T-cell (primary cell): ENCODE measurements around the gene TSHR. TPM values are rescaled to one million over a fixed set of nuclear protein-coding genes. Genes with fewer than 3 reads are reported as not detected.
"Not testable (repeated sequence)": the region's sequence is repeated elsewhere in the genome, so short reads cannot be mapped to it uniquely, and the experiment has no call there.

Experiments
- ATAC-seq, 4 experiments: fragments of 200-7000 bp in 3 of 4; fragments of 150-1000 bp in 1 of 4; cut with Tn5 transposase; replicated peaks in 1 of 4; 1 replicate in 3 of 4; 2 replicates in 1 of 4; pipeline ENCODE4 v1.10.0; 2021; ENCODE audit warnings: moderate library complexity in 3 of 4, mild to moderate bottlenecking in 2 of 4, moderate number of reproducible peaks in 1 of 4
- CTCF ChIA-PET, 2 donors: fragments of 300-600 bp; sonication (Branson Sonifier 250); formaldehyde crosslinking; loops; one replicate each; lab custom pipeline; 2022; ENCODE audit warnings: antibody characterized with exemption in 2 of 2; lab: Charles Lee
- POLR2A ChIA-PET, 2 donors: fragments of 300-600 bp; sonication (Branson Sonifier 250); formaldehyde crosslinking; loops; one replicate each; lab custom pipeline; 2022; ENCODE audit warnings: antibody characterized with exemption in 2 of 2; lab: Charles Lee
- DNase-seq, 35 experiments: peaks; one replicate each; pipeline versions ENCODE4 v3.0.0 to v3.0.0-alpha.2; 2013 to 2023
- H3K27ac ChIP-seq: one replicate; pipeline ENCODE4 v1.5.1; 2013; ENCODE audit warnings: low read length
- H3K27me3 ChIP-seq, 2 experiments: replicated peaks in 1 of 2; 1 replicate in 1 of 2; 2 replicates in 1 of 2; pipeline versions ENCODE4 v1.6.1 to v1.7.0; 2013; ENCODE audit warnings: low read length in 1 of 2, mixed read lengths in 1 of 2; ENCODE audit not compliant: control insufficient read depth in 2 of 2, insufficient read depth in 2 of 2; ENCODE audit errors: extremely low read depth in 1 of 2
- H3K36me3 ChIP-seq, 2 donors: 1 replicate in 1 of 2; 2 replicates in 1 of 2; pipeline versions ENCODE4 v1.6.1 to v1.7.0; 2013; ENCODE audit warnings: low read length in 1 of 2; ENCODE audit not compliant: control insufficient read depth in 2 of 2, insufficient read depth in 1 of 2; ENCODE audit errors: extremely low read depth in 1 of 2
- H3K4me1 ChIP-seq, 2 experiments: 1 replicate in 1 of 2; 2 replicates in 1 of 2; pipeline versions ENCODE4 v1.6.1 to v1.7.0; 2013; ENCODE audit warnings: low read length in 2 of 2, mixed read lengths in 1 of 2; ENCODE audit not compliant: insufficient read depth in 2 of 2, control insufficient read depth in 1 of 2; ENCODE audit errors: extremely low read depth in 1 of 2
- H3K4me3 ChIP-seq, 2 donors: 1 replicate in 1 of 2; 2 replicates in 1 of 2; pipeline versions ENCODE4 v1.5.1 to v1.7.0; 2013; ENCODE audit warnings: mild to moderate bottlenecking in 2 of 2, low read length in 1 of 2, moderate library complexity in 1 of 2; ENCODE audit not compliant: control insufficient read depth in 1 of 2; ENCODE audit errors: extremely low read depth in 1 of 2
- H3K9me3 ChIP-seq: 2 replicates; pipeline ENCODE4 v1.7.0; 2013
- H3K27ac Mint-ChIP-seq, 2 donors: one replicate each; pipeline ENCODE4 v1.8.0; 2020 to 2021; ENCODE audit warnings: mild to moderate bottlenecking in 2 of 2, mixed read lengths in 2 of 2
- H3K27me3 Mint-ChIP-seq, 2 donors: one replicate each; pipeline ENCODE4 v1.8.0; 2021 to 2022; ENCODE audit warnings: mixed read lengths in 2 of 2
- H3K36me3 Mint-ChIP-seq: one replicate; pipeline ENCODE4 v1.8.0; 2021; ENCODE audit warnings: mixed read lengths
- H3K4me1 Mint-ChIP-seq, 3 donors: one replicate each; pipeline ENCODE4 v1.8.0; 2020 to 2022; ENCODE audit warnings: mixed read lengths in 3 of 3, mild to moderate bottlenecking in 1 of 3
- H3K4me3 Mint-ChIP-seq, 3 donors: one replicate each; pipeline ENCODE4 v1.8.0; 2020 to 2022; ENCODE audit warnings: mild to moderate bottlenecking in 3 of 3, mixed read lengths in 3 of 3, moderate library complexity in 3 of 3
- H3K9me3 Mint-ChIP-seq, 3 donors: one replicate each; pipeline ENCODE4 v1.8.0; 2020 to 2022; ENCODE audit warnings: mixed read lengths in 3 of 3
- WGBS: methylation state at CpG from one replicate; pipeline ENCODE4 v1.1.5; 2013; ENCODE audit warnings: missing lambda C conversion rate; ENCODE audit not compliant: insufficient coverage; 5-methylcytosine and 5-hydroxymethylcytosine counted together
- total RNA-seq, 35 experiments: library from RNA in 6 of 35; stranded (reverse) in 6 of 35; fragments of 120-200 nt in 1 of 35; gene quantifications; one replicate each; pipeline versions ENCODE4 v1.2.1 to v1.2.4 and lab custom pipeline; 2013 to 2026

TSHR gene
- total RNA-seq, 5 donors from 2014 or later (not counting 1 experiment from before 2014, with no cell fraction given): 0.25 to 1.7 (median 0.86) TPM

GRCh38 chr14:80944861-80945617 lies 10.4 kb upstream of the TSHR start:
- no peak overlapping the region for H3K4me3 Mint-ChIP-seq
- CTCF ChIA-PET: no interaction called here
- Histone ChIP-seq H3K27me3 (no peaks in the 10 kb centered on the region), H3K4me3 (no peak overlapping the region), H3K4me1 (peaks cover 13 to 15% of the 10 kb centered on the region in 2 experiments), H3K9me3 (no peaks in the 10 kb centered on the region), H3K36me3 (no peaks in the 10 kb centered on the region), H3K27ac (no peak overlapping the region)
- DNase-seq (no peak), ATAC-seq (no peak)
- H3K27ac Mint-ChIP-seq: no peak overlapping the region
- POLR2A ChIA-PET: no interaction called here
- H3K9me3 Mint-ChIP-seq: no peaks in the 10 kb centered on the region
- H3K27me3 Mint-ChIP-seq: peaks cover 3 to 5% of the 10 kb centered on the region in 2 donors
- H3K4me1 Mint-ChIP-seq: peaks cover 16 to 25% (median 24%) of the 10 kb centered on the region in 3 donors
- no peaks in the 10 kb centered on the region for H3K36me3 Mint-ChIP-seq
- 80% methylated on average over 1 of the region's 5 CpGs for WGBS

GRCh38 chr14:80946187-80946586 lies 9.2 kb upstream of the TSHR start:
- no peak overlapping the region for H3K4me3 Mint-ChIP-seq
- H3K36me3 Mint-ChIP-seq: no peaks in the 10 kb centered on the region
- H3K4me3 ChIP-seq: no peak overlapping the region
- no peak overlapping the region for H3K27ac ChIP-seq
- no peaks in the 10 kb centered on the region for H3K9me3 ChIP-seq
- ATAC-seq: no peak
- no peaks in the 10 kb centered on the region for H3K9me3 Mint-ChIP-seq
- H3K36me3 ChIP-seq: no peaks in the 10 kb centered on the region
- peaks cover 8 to 9% of the 10 kb centered on the region in 2 experiments for H3K4me1 ChIP-seq
- DNase-seq: no peak
- no peak overlapping the region for H3K27ac Mint-ChIP-seq
- POLR2A ChIA-PET: interaction anchor here in 1 of 2 donors (0.6 kb wide), 1 partner anchor 22 kb away, joined by 4 read pairs; no protein-coding TSS in a partner anchor
- H3K4me1 Mint-ChIP-seq: peaks cover 16% of the 10 kb centered on the region in 3 donors
- CTCF ChIA-PET: no interaction called here
- H3K27me3 ChIP-seq: no peaks in the 10 kb centered on the region
- no CpG with 5 or more reads among the region's 1 CpG for WGBS
- H3K27me3 Mint-ChIP-seq: peaks cover 3 to 5% of the 10 kb centered on the region in 2 donors

GRCh38 chr14:80946797-80947196 lies 8.6 kb upstream of the TSHR start:
- ATAC-seq (no peak), DNase-seq (no peak)
- POLR2A ChIA-PET: no interaction called here
- H3K9me3 Mint-ChIP-seq: no peaks in the 10 kb centered on the region
- H3K4me1 ChIP-seq: peaks cover 5 to 8% of the 10 kb centered on the region in 2 experiments
- H3K27ac Mint-ChIP-seq: no peak overlapping the region
- no peaks in the 10 kb centered on the region for H3K36me3 Mint-ChIP-seq
- H3K36me3 ChIP-seq: no peaks in the 10 kb centered on the region
- CTCF ChIA-PET: no interaction called here
- no peaks in the 10 kb centered on the region for H3K9me3 ChIP-seq
- H3K4me3 ChIP-seq: no peak overlapping the region
- H3K4me3 Mint-ChIP-seq: no peak overlapping the region
- no peaks in the 10 kb centered on the region for H3K27me3 ChIP-seq
- H3K4me1 Mint-ChIP-seq: peaks cover 12 to 14% (median 13%) of the 10 kb centered on the region in 3 donors
- peaks cover 3 to 5% of the 10 kb centered on the region in 2 donors for H3K27me3 Mint-ChIP-seq
- H3K27ac ChIP-seq: no peak overlapping the region
- WGBS: no CpG with 5 or more reads among the region's 4 CpGs

- no peak overlapping the region for H3K27ac ChIP-seq
- H3K27me3 ChIP-seq: no peaks in the 10 kb centered on the region
- no peak overlapping the region for H3K4me3 ChIP-seq
- no peak overlapping the region for H3K27ac Mint-ChIP-seq
- H3K27me3 Mint-ChIP-seq: peaks cover 3 to 5% of the 10 kb centered on the region in 2 donors
- ATAC-seq (no peak), DNase-seq (no peak)
- ChIA-PET CTCF (interaction anchor here in 1 of 2 donors (0.6 kb wide), 1 partner anchor 39 kb away, joined by 3 read pairs; no protein-coding TSS in a partner anchor), POLR2A (no interaction called here)
- no peaks in the 10 kb centered on the region for H3K36me3 ChIP-seq
- no peaks in the 10 kb centered on the region for H3K9me3 ChIP-seq
- WGBS: no CpG with 5 or more reads among the region's 1 CpG
- H3K36me3 Mint-ChIP-seq: no peaks in the 10 kb centered on the region
- no peaks in the 10 kb centered on the region for H3K4me1 ChIP-seq
- no peaks in the 10 kb centered on the region for H3K9me3 Mint-ChIP-seq
- peaks cover 0 to 1% (median 0%) of the 10 kb centered on the region in 3 donors for H3K4me1 Mint-ChIP-seq
- no peak overlapping the region for H3K4me3 Mint-ChIP-seq
These were observed 7.1 kb upstream of the TSHR start for GRCh38 chr14:80948291-80948690.

GRCh38 chr14:80951491-80951890 lies 3.9 kb upstream of the TSHR start:
- Mint-ChIP-seq H3K36me3 (no peaks in the 10 kb centered on the region), H3K4me1 (peaks cover 6 to 18% (median 15%) of the 10 kb centered on the region in 3 donors), H3K27ac (no peak overlapping the region), H3K9me3 (no peaks in the 10 kb centered on the region), H3K4me3 (no peak overlapping the region), H3K27me3 (peaks cover 0 to 3% of the 10 kb centered on the region in 2 donors)
- Histone ChIP-seq H3K4me3 (no peak overlapping the region), H3K4me1 (peaks cover 8 to 13% of the 10 kb centered on the region in 2 experiments), H3K9me3 (no peaks in the 10 kb centered on the region), H3K27me3 (peaks cover 0 to 10% of the 10 kb centered on the region in 2 experiments), H3K36me3 (no peaks in the 10 kb centered on the region), H3K27ac (no peak overlapping the region)
- ATAC-seq (no peak), DNase-seq (no peak)
- WGBS: no CpG with 5 or more reads among the region's 4 CpGs
- ChIA-PET CTCF (interaction anchor here in 1 of 2 donors (1.0 kb wide), 1 partner anchor 10 kb away, joined by 3 read pairs; the partner anchor contains the start of gene CEP128), POLR2A (no interaction called here)

GRCh38 chr14:80953211-80953610 lies 2.2 kb upstream of the TSHR start:
- not testable (repeated sequence) for H3K4me3 ChIP-seq

More at GRCh38 chr14:80953211-80953610, 2.2 kb upstream of the TSHR start:
- Histone ChIP-seq H3K27me3 (peaks cover 0 to 10% of the 10 kb centered on the region in 2 experiments), H3K4me1 (peaks cover 8 to 15% of the 10 kb centered on the region in 2 experiments)
- H3K27me3 Mint-ChIP-seq, H3K36me3 Mint-ChIP-seq, H3K9me3 Mint-ChIP-seq, H3K27ac Mint-ChIP-seq, H3K27ac ChIP-seq, POLR2A ChIA-PET, DNase-seq, H3K4me3 Mint-ChIP-seq, H3K36me3 ChIP-seq, H3K9me3 ChIP-seq, ATAC-seq: not testable (repeated sequence)
- WGBS: 88% methylated on average over 11 of the region's 18 CpGs
- peaks cover 19 to 30% (median 27%) of the 10 kb centered on the region in 3 donors for H3K4me1 Mint-ChIP-seq
- CTCF ChIA-PET: interaction anchor here (0.5 to 5.0 kb wide), 3 partner anchors 33 to 534 kb away, joined by 9 to 85 read pairs (median 11); no protein-coding TSS in a partner anchor
